Measurements from ENCODE around the gene UBP1.
"Not testable (repeated sequence)": the region's sequence is repeated elsewhere in the genome, so short reads cannot be mapped to it uniquely, and the experiment has no call there.

GRCh38 chr3:33410816-33411215 lies 29.4 kb downstream of the UBP1 start:
- not testable (repeated sequence) for TF ChIP-seq EZH2, CTCF, EZH2phosphoT487 (IDR thresholded peaks at IDR 0.05)
